ENCODE measurements around the gene LYRM1. TPM values are rescaled to one million over a fixed set of nuclear protein-coding genes. Genes with fewer than 3 reads are reported as not detected.

The LYRM1 gene
- polyA plus RNA-seq, 2 donors, result 15.8 to 15.9 TPM

GRCh38 chr16:20870122-20870820 lies 30.3 kb upstream of the LYRM1 start:
- Histone ChIP-seq H3K4me1 (ENCODE audit: control insufficient read depth in 2 of 2, insufficient read depth in 2 of 2, low read length in 1 of 2) (peaks cover 6 to 27% of the 10 kb centered on the region in 2 donors), H3K27me3 (ENCODE audit: control insufficient read depth in 1 of 2, insufficient read depth in 2 of 2, low read length in 2 of 2) (no peaks in the 10 kb centered on the region), H3K4me3 (ENCODE audit: low read depth in 1 of 2, low read length in 2 of 2) (no peak overlapping the region), H3K27ac (ENCODE audit: low read depth in 2 of 2, low read length in 1 of 2) (peak overlapping the region in 1 of 2 donors; percentile 41), H3K36me3 (ENCODE audit: control insufficient read depth in 2 of 2, insufficient read depth in 2 of 2, low read length in 1 of 2) (no peaks in the 10 kb centered on the region), H3K9me3 (ENCODE audit: control insufficient read depth in 2 of 2, insufficient read depth in 1 of 2, low read depth in 1 of 2, low read length in 1 of 2) (no peaks in the 10 kb centered on the region)
- WGBS, 2 donors, result 52 to 72% methylated on average over 2 of the region's 2 CpGs

DNA sequence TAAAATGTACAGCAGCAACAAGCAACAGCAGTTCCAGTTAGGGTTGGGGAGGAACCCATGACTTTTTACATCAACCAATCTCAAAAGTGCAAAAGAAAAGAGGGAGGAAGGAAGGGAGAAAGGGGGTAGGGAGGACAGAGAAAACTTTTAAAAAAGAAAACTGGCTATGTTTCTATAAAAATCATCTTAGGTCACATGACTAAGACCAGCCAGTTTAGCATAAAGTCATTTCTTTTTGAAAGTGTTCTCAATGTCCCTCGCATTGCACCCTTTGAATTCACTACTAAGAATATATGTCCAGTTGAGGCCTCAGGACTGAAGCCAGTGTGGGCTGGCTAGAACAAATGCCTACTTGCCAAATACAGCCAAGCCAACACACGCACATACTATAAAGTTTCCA lies 29.3 kb upstream of the LYRM1 start:
- Histone ChIP-seq H3K36me3 (ENCODE audit: control insufficient read depth in 2 of 2, insufficient read depth in 2 of 2, low read length in 1 of 2) (no peaks in the 10 kb centered on the region), H3K27ac (ENCODE audit: low read depth in 2 of 2, low read length in 1 of 2) (no peak overlapping the region), H3K27me3 (ENCODE audit: control insufficient read depth in 1 of 2, insufficient read depth in 2 of 2, low read length in 2 of 2) (no peaks in the 10 kb centered on the region), H3K9me3 (ENCODE audit: control insufficient read depth in 2 of 2, insufficient read depth in 1 of 2, low read depth in 1 of 2, low read length in 1 of 2) (no peaks in the 10 kb centered on the region), H3K4me1 (ENCODE audit: control insufficient read depth in 2 of 2, insufficient read depth in 2 of 2, low read length in 1 of 2) (peaks cover 6 to 24% of the 10 kb centered on the region in 2 donors), H3K4me3 (ENCODE audit: low read depth in 1 of 2, low read length in 2 of 2) (no peak overlapping the region)
- 31 to 44% methylated on average over 2 of the region's 2 CpGs for WGBS, 2 donors

DNA sequence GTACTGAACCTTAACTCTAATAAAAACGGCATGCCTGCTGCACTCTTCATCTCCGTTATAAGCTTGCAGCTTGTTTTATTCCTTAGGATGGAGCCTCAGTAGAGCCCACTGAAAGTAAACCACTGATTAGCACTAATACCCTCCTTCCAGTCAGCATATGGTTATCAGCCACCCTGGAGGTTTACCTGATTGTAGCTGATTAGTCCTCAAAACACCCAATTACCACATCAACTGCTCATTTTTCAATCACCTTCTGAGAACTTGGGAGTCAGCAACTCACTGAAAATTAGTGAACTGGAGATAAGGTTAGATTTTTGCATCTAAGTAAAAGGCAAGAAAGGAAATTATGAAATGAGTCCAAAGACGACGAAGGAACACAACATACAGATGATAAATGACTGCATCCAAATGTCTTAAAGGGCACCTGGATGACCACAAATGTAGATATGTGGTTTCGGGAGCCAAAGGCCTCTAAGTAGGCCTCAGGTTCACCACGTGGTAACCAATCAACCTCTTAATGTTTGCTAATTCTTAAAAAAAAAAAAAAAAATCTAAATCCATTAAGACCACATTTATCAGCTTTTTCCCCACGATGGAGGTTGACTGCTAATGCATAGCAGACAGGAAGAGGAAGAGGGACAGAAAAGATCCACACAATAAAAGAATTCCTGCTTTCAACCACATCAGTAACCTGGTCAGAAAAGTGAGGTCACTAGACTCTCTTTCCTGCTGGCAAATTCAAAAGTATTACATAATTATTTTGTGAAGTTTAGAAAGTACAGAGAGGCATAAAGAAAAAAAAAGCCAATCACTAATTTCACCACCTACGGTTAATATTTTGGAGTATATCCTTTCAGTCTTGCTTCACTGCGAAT lies 28.4 kb upstream of the LYRM1 start:
- Histone ChIP-seq H3K4me1 (ENCODE audit: control insufficient read depth in 2 of 2, insufficient read depth in 2 of 2, low read length in 1 of 2) (peaks cover 3 to 16% of the 10 kb centered on the region in 2 donors), H3K27me3 (ENCODE audit: control insufficient read depth in 1 of 2, insufficient read depth in 2 of 2, low read length in 2 of 2) (no peaks in the 10 kb centered on the region), H3K27ac (ENCODE audit: low read depth in 2 of 2, low read length in 1 of 2) (no peak overlapping the region), H3K4me3 (ENCODE audit: low read depth in 1 of 2, low read length in 2 of 2) (no peak overlapping the region), H3K9me3 (ENCODE audit: control insufficient read depth in 2 of 2, insufficient read depth in 1 of 2, low read depth in 1 of 2, low read length in 1 of 2) (no peaks in the 10 kb centered on the region), H3K36me3 (ENCODE audit: control insufficient read depth in 2 of 2, insufficient read depth in 2 of 2, low read length in 1 of 2) (no peaks in the 10 kb centered on the region)
- 74 to 80% methylated on average over 9 of the region's 9 CpGs for WGBS, 2 donors

- 92 to 95% methylated on average over 3 of the region's 3 CpGs for WGBS, 2 donors
- peaks cover 3 to 8% of the 10 kb centered on the region in 2 donors for H3K4me1 ChIP-seq (ENCODE audit: control insufficient read depth in 2 of 2, insufficient read depth in 2 of 2, low read length in 1 of 2)
- H3K27me3 ChIP-seq (ENCODE audit: control insufficient read depth in 1 of 2, insufficient read depth in 2 of 2, low read length in 2 of 2), result no peaks in the 10 kb centered on the region
- no peaks in the 10 kb centered on the region for H3K9me3 ChIP-seq (ENCODE audit: control insufficient read depth in 2 of 2, insufficient read depth in 1 of 2, low read depth in 1 of 2, low read length in 1 of 2)
- no peak overlapping the region for H3K4me3 ChIP-seq (ENCODE audit: low read depth in 1 of 2, low read length in 2 of 2)
- H3K27ac ChIP-seq (ENCODE audit: low read depth in 2 of 2, low read length in 1 of 2), result peak overlapping the region in 1 of 2 donors; percentile 12
- H3K36me3 ChIP-seq (ENCODE audit: control insufficient read depth in 2 of 2, insufficient read depth in 2 of 2, low read length in 1 of 2), result no peaks in the 10 kb centered on the region
Observed at GRCh38 chr16:20873331-20873730, 27.2 kb upstream of the LYRM1 start.

GRCh38 chr16:20874088-20874581 lies 26.4 kb upstream of the LYRM1 start:
- H3K4me3 ChIP-seq (ENCODE audit: low read depth in 1 of 2, low read length in 2 of 2), result no peak overlapping the region
- H3K27me3 ChIP-seq (ENCODE audit: control insufficient read depth in 1 of 2, insufficient read depth in 2 of 2, low read length in 2 of 2), result no peaks in the 10 kb centered on the region
- H3K9me3 ChIP-seq (ENCODE audit: control insufficient read depth in 2 of 2, insufficient read depth in 1 of 2, low read depth in 1 of 2, low read length in 1 of 2), result no peaks in the 10 kb centered on the region
- peak overlapping the region in 1 of 2 donors; percentile 13 for H3K27ac ChIP-seq (ENCODE audit: low read depth in 2 of 2, low read length in 1 of 2)
- peaks cover 0 to 7% of the 10 kb centered on the region in 2 donors for H3K4me1 ChIP-seq (ENCODE audit: control insufficient read depth in 2 of 2, insufficient read depth in 2 of 2, low read length in 1 of 2)
- no peaks in the 10 kb centered on the region for H3K36me3 ChIP-seq (ENCODE audit: control insufficient read depth in 2 of 2, insufficient read depth in 2 of 2, low read length in 1 of 2)
- WGBS, 2 donors, result 43 to 71% methylated on average over 4 of the region's 4 CpGs

DNA sequence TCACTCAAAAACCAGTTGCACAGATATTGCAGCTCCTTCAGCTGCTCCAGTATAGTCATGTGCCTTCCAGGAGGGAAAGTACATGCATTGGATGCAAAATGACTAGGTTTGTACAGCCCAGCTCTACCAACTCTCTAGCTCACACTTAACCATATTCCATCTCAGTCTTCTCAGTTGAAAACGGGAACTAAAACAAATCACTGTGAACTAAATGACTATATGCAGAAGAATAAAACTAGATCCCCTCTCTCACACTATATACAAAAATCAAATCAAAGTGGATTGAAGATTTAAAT lies 25.3 kb upstream of the LYRM1 start:
- WGBS, 2 donors, result 70 to 78% methylated on average over 1 of the region's 1 CpG
- H3K36me3 ChIP-seq (ENCODE audit: control insufficient read depth in 2 of 2, insufficient read depth in 2 of 2, low read length in 1 of 2), result no peaks in the 10 kb centered on the region
- no peaks in the 10 kb centered on the region for H3K9me3 ChIP-seq (ENCODE audit: control insufficient read depth in 2 of 2, insufficient read depth in 1 of 2, low read depth in 1 of 2, low read length in 1 of 2)
- H3K27me3 ChIP-seq (ENCODE audit: control insufficient read depth in 1 of 2, insufficient read depth in 2 of 2, low read length in 2 of 2), result no peaks in the 10 kb centered on the region
- H3K4me3 ChIP-seq (ENCODE audit: low read depth in 1 of 2, low read length in 2 of 2), result no peak overlapping the region
- H3K27ac ChIP-seq (ENCODE audit: low read depth in 2 of 2, low read length in 1 of 2), result no peak overlapping the region
- peaks cover 0 to 4% of the 10 kb centered on the region in 2 donors for H3K4me1 ChIP-seq (ENCODE audit: control insufficient read depth in 2 of 2, insufficient read depth in 2 of 2, low read length in 1 of 2)

DNA sequence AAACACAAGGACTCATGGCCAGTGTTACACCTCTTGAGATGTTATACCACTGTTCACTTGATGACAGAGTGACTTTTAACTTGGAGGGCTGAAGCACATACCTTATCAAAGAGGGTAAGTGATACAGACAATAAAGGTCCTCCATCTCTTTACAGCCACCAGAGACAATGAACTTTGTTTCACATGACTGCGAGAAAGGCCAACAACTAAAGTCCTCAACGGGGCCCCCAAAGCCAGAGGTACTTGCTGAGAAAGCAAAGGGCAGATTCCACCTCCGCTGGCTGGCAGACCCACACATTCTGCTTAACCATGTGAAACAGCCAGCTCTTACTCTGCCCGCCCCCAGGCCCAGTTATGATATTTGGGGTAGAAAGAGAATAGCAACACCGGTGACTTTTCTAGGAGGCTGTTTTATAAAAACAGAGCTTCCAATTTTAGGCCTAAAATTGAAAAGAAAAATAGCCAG lies 21.9 kb upstream of the LYRM1 start:
- no peak overlapping the region for H3K27ac ChIP-seq (ENCODE audit: low read depth in 2 of 2, low read length in 1 of 2)

DNA sequence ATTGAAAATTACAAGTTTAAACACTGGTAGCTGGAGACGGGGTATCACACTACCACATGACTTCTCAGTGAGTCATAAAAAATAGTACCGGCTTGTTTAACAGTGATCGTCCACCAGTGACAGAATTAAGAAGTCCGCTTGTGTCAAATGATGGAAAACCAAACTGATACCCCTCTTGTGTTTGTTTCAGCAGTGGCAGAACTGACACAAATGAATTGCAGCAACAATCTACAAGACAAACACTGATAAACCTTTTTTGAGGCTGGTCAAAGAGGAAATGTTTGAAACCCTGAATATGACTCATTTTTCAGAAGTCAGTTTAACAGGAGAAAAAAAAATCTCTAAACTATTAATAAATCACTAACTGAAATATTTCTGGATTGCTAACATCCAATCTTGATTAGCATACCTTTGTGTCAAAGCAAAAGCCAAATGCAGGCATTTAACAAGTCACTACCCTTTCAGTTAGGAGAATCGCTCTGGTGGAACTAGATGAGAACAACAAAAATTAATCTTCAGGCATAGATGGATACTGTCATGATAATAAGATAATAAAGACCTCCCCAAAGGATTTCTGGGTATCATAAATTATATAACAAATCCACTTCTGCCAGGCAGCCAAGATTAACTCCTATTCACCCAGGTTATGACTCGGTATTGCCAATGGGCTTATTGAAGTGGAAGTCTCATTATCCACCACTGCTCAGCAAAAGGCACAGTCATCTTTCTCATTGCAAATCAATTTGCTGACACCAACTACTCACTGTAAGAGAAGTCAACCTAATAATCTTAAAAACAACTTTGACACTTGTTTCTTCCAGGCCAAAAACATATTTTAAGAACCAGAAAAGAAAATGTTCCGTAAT lies 21.2 kb upstream of the LYRM1 start:
- Histone ChIP-seq H3K36me3 (ENCODE audit: control insufficient read depth in 2 of 2, insufficient read depth in 2 of 2, low read length in 1 of 2) (no peaks in the 10 kb centered on the region), H3K4me3 (ENCODE audit: low read depth in 1 of 2, low read length in 2 of 2) (no peak overlapping the region), H3K4me1 (ENCODE audit: control insufficient read depth in 2 of 2, insufficient read depth in 2 of 2, low read length in 1 of 2) (peaks cover 0 to 2% of the 10 kb centered on the region in 2 donors), H3K9me3 (ENCODE audit: control insufficient read depth in 2 of 2, insufficient read depth in 1 of 2, low read depth in 1 of 2, low read length in 1 of 2) (no peaks in the 10 kb centered on the region), H3K27ac (ENCODE audit: low read depth in 2 of 2, low read length in 1 of 2) (no peak overlapping the region), H3K27me3 (ENCODE audit: control insufficient read depth in 1 of 2, insufficient read depth in 2 of 2, low read length in 2 of 2) (no peaks in the 10 kb centered on the region)
- WGBS, 2 donors, result 28 to 35% methylated on average over 7 of the region's 7 CpGs

More for the DNA sequence above, 21.9 kb upstream of the LYRM1 start:
- Histone ChIP-seq H3K27me3 (ENCODE audit: control insufficient read depth in 1 of 2, insufficient read depth in 2 of 2, low read length in 2 of 2) (no peaks in the 10 kb centered on the region), H3K4me1 (ENCODE audit: control insufficient read depth in 2 of 2, insufficient read depth in 2 of 2, low read length in 1 of 2) (peaks cover 0 to 2% of the 10 kb centered on the region in 2 donors), H3K9me3 (ENCODE audit: control insufficient read depth in 2 of 2, insufficient read depth in 1 of 2, low read depth in 1 of 2, low read length in 1 of 2) (no peaks in the 10 kb centered on the region), H3K4me3 (ENCODE audit: low read depth in 1 of 2, low read length in 2 of 2) (no peak overlapping the region), H3K36me3 (ENCODE audit: control insufficient read depth in 2 of 2, insufficient read depth in 2 of 2, low read length in 1 of 2) (no peaks in the 10 kb centered on the region)
- WGBS, 2 donors, result 55 to 58% methylated on average over 5 of the region's 5 CpGs

GRCh38 chr16:20880867-20881502 lies 19.6 kb upstream of the LYRM1 start:
- Histone ChIP-seq H3K4me3 (ENCODE audit: low read depth in 1 of 2, low read length in 2 of 2) (no peak overlapping the region), H3K27me3 (ENCODE audit: control insufficient read depth in 1 of 2, insufficient read depth in 2 of 2, low read length in 2 of 2) (no peaks in the 10 kb centered on the region), H3K36me3 (ENCODE audit: control insufficient read depth in 2 of 2, insufficient read depth in 2 of 2, low read length in 1 of 2) (no peaks in the 10 kb centered on the region), H3K9me3 (ENCODE audit: control insufficient read depth in 2 of 2, insufficient read depth in 1 of 2, low read depth in 1 of 2, low read length in 1 of 2) (no peaks in the 10 kb centered on the region), H3K27ac (ENCODE audit: low read depth in 2 of 2, low read length in 1 of 2) (no peak overlapping the region), H3K4me1 (ENCODE audit: control insufficient read depth in 2 of 2, insufficient read depth in 2 of 2, low read length in 1 of 2) (peaks cover 0 to 2% of the 10 kb centered on the region in 2 donors)
- 54 to 74% methylated on average over 3 of the region's 3 CpGs for WGBS, 2 donors

Data from esophagus (tissue), 2 donors.